Stimulated activated naive CD4-positive, alpha-beta T cell treated with Interleukin-2 at 50 U/mL for 16 hours (primary cell): ENCODE data around the gene MAGEB3.
"Not testable (repeated sequence)": the region's sequence is repeated elsewhere in the genome, so short reads cannot be mapped to it uniquely, and the experiment has no call there.

ENCODE experiments used
- DNase-seq: peaks from one replicate; lab custom pipeline; 2025; lab: John Stamatoyannopoulos, UW

Gene MAGEB3, protein sequence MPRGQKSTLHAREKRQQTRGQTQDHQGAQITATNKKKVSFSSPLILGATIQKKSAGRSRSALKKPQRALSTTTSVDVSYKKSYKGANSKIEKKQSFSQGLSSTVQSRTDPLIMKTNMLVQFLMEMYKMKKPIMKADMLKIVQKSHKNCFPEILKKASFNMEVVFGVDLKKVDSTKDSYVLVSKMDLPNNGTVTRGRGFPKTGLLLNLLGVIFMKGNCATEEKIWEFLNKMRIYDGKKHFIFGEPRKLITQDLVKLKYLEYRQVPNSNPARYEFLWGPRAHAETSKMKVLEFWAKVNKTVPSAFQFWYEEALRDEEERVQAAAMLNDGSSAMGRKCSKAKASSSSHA

DNA sequence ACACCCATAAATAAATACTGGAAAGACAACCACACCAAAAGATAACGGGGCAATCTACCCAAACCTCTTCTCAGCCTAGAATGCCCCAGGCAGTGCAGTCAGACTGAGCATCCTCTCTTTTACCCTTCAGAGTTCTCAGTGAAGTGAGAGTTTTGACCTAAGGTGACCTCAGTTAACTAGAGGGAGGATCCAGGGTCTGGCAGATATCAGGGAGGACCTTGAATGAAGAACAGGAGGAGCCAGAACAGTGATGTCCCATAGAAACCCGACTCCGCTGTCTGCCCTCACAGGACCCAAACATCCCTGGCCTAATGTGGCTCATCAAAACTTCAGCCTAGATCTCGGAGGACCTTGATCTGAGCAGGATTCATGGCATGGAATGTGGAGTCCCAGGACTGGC, at the start of gene MAGEB3:
Gene MAGEB3 (plus strand): TSS at position 263 of the 400 bp plus-strand sequence. CDS start 5,268 bp downstream, outside the sequence.
- no peak for DNase-seq

DNA sequence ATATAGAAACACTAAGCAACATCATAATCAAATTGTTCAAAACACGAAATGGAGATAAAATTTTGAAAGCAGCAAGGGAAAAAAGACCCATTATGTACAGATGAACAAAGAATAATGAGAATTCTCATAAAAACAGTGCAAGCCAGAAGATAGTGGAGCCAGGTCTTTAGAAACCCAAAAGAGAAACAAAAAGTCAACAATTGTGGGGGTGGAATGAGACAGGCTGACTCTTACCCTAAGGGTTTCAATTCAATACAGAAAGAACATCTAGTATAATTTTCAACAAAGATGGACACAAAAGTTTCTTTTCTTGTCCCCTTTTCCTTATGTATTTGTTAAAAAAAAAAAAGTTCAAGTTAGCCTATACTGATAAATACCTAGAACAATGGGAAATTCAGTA, 49.1 kb upstream of the MAGEB3 start:
- DNase-seq: no peak

DNA sequence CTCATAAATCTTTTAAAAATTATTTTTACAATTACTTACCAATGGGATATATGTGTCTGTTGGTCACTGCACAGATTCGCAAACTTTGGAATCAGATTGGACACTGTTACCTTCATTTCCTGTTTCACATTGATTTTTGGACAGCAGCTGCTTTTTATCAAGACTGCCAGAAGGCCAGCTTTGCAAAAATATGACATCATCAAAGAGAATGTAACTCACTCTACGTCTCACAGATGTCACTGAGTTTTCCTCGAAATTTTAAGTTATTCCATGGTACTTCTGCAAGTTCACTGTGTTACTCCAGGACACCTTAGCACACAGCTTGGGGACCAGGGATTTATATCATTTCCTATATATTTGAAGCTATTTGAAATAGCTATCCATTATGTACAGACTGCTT, 46.9 kb upstream of the MAGEB3 start:
- DNase-seq: no peak

DNA sequence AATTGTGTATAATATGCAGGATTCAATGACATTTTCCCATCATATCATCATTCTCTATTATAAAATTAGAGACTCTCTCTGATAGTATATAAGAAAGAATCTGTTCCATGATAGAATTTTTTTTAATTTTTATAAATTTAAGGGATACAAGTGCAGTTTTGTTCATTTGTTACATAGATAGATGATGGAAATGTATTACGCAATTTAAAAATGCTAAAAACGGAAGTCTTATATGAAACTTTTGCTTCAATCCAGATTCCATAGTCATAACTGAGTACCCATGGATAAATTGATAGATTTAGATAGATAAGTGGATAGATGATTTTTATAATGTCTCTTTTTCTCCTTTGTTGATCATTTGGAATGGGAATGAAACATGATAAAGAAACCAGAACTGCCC, 40.0 kb upstream of the MAGEB3 start:
- no peak for DNase-seq

DNA sequence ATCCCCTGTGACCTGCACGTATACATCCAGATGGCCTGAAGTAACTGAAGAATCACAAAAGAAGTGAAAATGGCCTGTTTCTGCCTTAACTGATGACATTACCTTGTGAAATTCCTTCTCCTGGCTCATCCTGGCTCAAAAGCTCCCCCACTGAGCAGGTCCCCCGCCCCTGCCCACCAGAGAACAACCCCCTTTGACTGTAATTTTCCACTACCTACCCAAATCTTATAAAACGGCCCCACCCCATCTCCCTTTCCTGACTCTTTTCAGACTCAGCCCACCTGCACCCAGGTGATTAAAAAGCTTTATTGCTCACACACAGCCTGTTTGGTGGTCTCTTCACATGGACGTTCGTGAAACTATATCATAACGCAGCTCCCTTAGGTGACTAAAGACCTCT, 36.5 kb upstream of the MAGEB3 start:
- DNase-seq: not testable (repeated sequence)

DNA sequence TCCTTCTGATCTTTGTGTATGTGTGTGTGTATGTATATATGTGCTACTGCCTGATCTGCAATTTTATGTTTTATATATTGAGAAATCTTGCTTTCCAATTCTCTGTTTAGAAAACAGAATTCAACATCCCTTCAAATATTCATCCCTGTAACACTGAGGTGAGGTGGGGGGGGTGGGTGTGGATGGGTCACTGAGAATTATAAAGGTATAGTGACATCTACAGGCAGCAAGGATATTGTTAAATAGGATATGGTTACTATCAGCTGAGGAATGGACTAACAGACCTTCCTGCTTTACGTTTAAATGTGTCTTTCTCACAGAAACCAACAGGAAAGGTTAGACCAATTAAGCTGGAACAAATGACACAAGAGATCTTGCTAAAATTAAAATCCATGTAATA, 34.1 kb upstream of the MAGEB3 start:
- no peak for DNase-seq

DNA sequence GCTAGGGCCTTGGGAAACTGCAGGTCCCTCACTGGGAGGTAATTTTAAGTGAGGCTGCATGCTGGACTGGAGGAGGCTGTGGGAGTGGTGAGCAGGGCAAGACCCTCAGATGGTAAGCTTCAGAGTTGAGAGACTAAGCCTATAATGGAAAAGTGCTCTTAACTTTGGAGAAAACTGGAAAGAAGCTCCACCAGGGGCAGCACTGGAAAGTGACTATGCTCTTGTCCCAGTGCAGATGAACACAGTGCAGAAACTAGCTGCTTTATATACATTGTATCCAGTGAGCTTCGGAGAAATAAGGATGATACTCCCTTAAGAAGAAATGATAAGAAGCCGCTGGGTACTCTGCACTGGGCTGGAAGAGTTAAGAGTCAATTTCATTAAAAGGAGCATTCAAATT, 18.3 kb upstream of the MAGEB3 start:
- DNase-seq: no peak

DNA sequence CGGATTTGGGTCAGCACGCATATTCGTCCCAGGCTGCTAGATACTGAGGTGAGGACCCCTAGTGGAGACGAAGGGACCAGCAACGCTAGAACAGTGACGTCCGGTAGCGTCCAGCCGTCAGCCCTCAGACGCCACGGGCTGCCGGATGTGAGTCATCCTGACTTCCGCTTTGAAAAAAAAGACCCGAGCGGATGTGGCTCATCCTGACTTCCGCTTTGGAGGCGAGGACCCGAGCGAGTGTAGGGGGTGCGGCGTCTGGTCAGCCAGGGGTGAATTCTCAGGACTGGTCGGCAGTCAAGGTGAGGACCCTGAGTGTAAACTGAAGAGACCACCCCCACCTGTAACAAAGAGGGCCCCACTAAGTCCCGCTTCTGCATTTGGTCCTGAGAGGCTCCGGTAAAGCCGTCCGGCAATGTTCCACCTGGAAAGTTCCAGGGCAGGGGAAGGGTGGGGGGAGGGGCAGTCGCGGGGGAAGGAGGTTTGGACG, 15.1 kb upstream of the MAGEB3 start, which contains the start of gene MAGEB2:
Gene MAGEB2 (plus strand): TSS at position 207 of the 487 bp plus-strand sequence. CDS start 3,018 bp downstream, outside the sequence.
- DNase-seq: no peak

DNA sequence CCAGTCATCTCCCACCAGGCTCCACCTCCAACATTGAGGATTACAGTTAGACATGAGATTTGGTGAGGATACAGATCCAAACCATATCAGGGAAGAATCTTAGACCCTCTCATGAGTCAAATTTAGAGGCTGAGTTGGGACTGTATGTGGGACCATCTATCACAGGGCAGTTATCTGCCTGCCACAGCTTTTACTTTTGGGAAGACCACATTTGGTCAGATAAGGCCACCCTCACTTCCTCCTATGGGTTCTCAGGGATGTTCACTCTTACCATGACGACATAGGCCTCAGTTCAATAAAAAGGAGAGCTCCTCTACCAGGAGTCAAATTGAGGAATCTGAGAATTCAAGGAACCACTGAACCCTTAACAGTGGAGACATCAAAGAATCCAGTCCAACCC, 13.0 kb upstream of the MAGEB3 start:
- DNase-seq: no peak

DNA sequence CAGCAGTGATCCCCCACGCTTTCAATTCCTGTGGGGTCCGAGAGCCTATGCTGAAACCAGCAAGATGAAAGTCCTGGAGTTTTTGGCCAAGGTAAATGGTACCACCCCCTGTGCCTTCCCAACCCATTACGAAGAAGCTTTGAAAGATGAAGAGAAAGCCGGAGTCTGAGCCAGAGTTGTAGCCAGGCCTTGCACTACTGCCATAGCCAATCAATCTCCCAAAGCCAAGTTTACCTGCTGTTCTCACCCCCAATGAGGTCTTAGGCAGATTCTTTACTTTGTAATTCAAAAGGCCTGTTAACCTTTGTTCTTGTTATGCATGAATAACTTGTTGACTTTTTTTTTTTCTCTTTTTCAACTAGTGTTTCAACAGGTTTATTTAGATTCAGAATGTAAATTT, 11.1 kb upstream of the MAGEB3 start:
- no peak for DNase-seq

DNA sequence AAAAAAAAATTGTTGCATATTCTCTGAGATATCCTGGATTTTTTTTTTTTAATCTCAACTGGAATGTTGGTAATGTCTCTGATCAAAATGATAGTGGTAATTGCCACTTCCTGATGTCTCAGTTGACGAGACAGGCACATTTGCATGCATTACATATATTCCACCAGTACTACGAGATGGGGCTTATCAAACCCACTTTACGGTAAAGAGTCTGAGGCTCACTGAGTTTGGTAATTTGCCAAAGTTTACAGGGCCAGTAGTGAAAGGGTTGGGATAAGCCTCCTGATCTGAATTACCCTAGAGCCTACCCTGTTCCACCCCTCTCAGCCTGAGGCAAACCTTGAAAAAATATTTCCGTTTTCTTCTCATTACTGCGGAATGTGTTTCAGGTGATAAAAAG, 9.8 kb upstream of the MAGEB3 start:
- no peak for DNase-seq

DNA sequence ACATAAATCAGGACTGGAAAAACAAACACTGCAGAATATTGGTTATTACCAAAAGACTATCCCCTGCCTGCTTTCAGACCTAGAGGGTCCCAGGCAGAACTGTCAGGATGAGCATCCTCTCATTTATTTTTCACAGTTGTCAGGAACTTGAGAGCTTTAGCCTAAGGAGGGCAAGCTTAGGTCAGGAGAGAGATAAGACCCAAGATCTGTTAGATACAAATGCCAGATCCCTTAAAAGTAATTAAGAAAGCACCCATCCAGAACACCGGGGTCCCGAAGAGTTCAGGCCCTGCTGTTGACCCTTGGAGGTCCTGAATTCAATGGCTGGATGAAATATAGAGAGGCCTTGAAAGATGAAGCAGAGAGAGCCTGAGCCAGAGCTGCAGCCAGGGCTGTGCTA, 5.9 kb upstream of the MAGEB3 start:
- DNase-seq: no peak

DNA sequence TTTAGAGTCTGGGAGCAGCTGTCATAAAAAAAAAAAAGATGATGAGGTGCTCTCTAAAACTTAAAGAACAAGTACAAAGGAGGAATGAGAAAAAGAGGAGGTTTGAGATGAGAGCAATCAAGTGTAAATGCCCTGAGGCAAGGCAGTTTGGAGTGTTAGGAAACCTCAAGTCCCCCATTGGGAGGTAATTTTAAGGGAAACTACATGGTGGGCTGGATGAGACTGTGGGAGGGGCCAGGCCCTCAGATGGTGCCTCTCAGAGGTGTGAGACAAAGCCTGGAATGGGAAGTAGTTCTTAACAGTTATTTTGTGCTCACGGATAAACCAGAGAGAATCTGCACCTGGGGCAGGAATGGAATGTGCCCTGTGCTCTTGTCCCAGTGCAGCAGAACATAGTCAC, 1.9 kb upstream of the MAGEB3 start:
- no peak for DNase-seq

DNA sequence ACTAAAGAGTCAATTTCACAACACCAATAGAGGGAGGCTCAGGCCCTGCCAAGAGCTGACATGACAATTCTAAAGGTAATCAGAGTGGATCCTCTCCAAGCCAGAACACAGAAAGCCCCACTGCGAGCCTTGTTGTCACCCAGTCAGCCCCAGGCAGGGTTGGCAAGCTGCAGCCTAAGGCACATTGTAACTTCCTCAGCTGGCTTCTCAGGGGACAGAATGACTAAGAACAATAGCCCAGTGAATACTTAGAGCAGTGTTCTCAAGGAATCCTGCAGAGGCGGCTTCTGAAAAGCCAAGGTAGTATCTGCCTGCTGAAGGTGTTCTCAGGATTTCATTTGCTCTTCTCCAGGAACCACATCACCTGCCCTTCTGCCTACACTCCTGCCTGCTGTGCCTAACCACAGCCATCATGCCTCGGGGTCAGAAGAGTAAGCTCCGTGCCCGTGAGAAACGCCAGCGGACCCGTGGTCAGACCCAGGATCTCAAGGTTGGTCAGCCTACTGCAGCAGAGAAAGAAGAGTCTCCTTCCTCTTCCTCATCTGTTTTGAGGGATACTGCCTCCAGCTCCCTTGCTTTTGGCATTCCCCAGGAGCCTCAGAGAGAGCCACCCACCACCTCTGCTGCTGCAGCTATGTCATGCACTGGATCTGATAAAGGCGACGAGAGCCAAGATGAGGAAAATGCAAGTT, 11.4 kb downstream of the MAGEB3 start, which contains the start of gene MAGEB4:
Gene MAGEB4 (plus strand): TSS at position 277 of the 692 bp plus-strand sequence. CDS start 136 bp downstream, at position 413.
- DNase-seq: no peak

DNA sequence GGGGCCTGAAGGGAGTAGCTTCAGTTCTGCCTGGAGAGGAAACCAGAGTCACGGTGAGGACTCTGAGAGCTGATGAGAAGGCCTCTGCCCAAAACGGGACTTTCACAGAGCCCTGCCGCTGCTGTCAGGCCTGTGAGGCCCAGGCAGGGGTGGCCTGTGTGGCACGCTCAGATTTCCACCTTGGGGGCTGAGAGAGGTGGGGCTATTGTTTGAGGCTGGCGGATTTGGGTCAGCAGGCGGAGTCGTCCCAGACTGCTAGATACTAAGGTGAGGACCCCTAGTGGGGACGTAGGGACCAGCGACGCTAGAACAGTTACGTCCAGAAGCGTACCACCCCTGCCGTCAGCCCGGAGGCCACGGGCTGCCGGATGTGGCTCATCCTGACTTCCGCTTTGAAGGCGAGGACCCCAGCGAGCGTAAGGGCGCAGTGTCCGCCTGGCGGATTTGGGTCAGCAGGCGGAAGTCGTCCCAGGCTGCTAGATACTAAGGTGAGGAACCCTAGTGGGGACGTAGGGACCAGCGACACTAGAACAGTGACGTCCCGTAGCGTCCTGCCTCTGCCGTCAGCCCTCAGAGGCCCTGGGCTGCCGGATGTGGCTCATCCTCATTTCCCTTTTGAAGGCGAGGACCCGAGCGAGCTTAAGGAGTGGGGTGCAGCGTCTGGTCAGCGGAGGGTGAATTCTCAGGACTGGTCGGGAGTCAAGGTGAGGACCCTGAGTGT, 16.5 kb downstream of the MAGEB3 start, which contains the start of gene MAGEB1:
Gene MAGEB1 (plus strand): TSS at position 378 of the 721 bp plus-strand sequence. CDS start 3,348 bp downstream, outside the sequence.
- no peak for DNase-seq

DNA sequence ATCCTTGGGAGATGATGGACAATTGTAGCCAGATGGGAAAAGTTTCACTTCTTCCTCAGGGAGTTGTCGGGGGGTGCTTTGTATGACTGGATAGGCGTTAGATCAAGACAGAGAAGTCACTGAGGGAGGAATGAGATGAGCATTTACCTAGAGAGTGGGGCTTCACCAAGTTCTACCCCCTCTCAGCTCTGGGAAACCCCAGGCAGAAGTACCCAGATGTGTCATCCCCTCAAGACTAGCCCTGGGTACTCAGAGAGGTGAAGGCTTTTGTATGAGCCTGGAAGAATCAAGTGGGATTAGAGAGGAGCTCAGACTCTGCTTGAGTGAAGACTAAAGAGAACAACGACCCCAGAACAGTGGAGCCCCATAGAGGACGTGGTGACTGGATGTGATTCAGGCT, 18.4 kb downstream of the MAGEB3 start:
- no peak for DNase-seq

DNA sequence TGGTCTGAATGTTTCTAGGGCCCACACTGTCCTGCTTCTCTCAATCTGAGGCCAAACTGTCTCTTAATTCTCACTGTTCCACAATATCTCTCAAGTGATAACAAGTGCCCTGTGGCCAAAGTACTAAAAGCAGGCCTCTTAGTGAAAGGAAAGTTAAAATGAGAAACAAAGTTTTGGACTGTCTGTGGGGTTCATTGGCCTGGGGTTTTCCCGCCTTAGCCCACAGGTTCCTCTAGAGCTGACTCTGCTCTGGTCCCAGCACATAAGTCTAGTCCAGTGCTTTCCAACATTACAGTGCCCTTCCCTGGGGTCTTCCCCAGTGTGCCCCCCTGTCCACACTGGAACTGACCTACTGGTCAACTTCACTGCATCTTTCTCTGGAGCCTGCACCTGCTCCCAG, 22.8 kb downstream of the MAGEB3 start:
- no peak for DNase-seq

DNA sequence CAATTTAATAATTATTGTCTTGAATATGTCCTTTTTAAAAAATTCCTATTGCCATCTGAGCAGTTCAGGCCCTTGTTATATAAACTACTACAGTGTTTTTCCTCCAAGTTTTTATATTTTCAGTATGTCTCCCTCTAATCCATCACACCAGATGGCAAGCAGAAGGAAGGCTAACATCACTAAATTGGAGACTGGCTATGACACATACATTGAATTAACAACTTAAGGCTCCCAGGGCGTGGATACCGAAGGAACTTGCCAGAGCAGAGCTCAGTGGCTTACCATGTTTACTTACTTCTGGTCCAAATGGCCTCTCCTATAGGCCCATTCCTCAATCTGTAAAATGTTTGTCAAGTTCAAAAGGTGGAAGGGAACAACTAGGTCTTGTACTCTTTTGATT, 29.5 kb downstream of the MAGEB3 start:
- no peak for DNase-seq

DNA sequence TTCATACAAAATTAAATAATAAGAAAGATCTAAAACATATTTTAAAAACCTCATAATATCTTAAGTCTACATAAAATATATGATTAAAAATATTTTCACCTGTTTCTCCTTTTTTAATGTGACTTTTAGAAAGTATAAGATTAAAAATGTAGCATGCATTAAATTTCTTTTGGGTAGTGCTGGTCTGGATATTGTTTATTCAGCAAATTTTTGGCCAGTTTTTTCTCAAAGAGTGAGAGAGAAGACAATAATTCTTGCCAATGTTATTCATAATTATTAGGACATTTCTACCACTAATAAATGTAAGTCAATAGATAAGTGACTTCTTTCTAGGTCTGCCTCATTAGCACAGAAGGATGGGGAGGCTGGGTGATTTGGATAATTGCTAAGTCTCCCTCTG, 30.6 kb downstream of the MAGEB3 start:
- no peak for DNase-seq

DNA sequence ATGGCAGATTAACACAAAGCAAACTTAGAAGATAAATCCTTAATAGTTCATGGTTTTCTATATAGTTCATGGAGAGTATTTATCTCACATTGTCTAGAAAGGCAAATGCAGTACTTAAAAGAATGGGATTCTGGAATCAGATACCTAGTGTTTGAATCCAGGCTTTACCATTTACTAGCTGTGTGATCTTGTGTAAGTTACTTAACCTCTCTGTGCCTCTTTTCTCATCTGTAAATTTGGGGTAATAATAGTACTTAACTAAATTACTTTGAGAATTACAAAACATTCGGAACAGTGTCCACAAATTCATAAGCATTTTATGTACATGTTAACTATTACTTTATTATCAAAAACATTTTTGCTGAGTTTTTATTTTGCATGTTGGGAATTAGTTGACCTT, 32.3 kb downstream of the MAGEB3 start:
- DNase-seq: no peak

DNA sequence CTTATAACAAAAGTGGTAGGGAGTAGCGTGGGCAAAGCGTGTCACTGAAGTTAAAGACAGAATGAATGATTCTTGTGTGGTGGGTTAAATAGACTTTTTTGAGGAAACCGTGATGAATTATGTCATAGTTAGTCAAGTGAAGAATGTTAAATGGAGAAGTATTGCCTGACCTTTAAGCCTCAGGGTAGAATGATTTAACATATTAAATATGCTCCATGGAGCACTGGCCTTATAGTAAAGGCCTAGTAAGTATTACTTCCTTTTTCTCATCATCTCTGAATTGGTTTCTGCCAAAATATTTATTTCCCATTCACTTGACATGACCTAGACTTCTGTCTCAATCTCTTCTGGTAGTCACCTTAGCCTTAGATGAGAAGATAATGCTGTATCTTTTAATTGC, 40.2 kb downstream of the MAGEB3 start:
- DNase-seq: no peak

DNA sequence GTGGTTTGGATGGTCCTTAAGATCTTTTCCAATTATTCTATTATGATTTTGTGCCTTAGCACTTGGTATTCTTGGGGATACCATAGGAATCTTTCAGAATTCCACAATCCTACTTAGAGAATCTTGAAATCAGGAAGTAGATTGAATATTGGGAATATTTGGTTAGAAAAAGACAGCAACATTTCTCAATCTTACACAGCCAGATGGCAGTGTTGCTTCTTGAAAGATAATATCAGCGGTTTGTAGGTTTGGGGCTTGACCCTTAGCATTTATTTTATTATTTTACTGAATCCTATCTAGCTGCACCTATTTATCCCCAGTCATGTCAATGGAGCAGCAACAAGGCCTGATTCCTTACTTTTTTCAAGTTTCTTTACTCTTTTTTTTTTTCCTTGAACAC, 45.0 kb downstream of the MAGEB3 start:
- no peak for DNase-seq
